ENCODE measurements around the gene ARHGEF10L.

The ARHGEF10L gene

DNA sequence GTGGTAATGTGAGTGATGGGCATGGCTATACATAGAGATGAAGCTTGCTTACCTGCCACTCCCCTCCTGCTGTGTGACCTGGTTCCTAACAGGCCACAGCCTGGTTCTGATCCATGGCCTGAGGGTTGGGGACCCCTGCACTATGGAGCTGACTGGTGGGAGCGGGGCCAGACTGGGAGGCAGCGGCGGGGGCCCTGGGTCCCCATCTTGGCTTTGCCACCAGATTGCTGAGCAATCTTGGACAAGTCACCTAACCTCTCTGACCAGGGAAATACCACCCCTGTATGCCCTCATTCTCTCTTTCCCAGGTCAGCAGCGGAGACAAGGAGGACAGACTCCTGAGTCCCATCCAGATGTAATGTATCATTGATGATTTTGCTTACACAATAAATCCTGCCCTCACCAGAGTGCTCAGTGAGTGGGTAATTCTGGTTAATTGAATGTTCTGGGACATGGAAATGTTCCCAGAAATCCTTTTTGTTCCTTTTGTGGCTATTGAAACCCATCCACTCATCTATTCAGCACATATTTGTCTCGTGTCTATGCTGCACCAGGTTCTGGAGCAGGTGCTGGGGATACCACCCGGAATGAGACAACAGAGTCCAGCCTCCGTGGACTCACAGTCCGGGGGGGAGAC lies 4.1 kb upstream of the ARHGEF10L start:
- POLR2A ChIA-PET: no interaction called here
- Histone ChIP-seq H3K4me1 (ENCODE audit: control insufficient read depth, insufficient read depth, low read length) (peaks cover 7% of the 10 kb centered on the region), H3K4me3 (ENCODE audit: low read depth, low read length) (no peak overlapping the region), H3K36me3 (ENCODE audit: control insufficient read depth in 2 of 2, insufficient read depth in 1 of 2, low read length in 2 of 2) (no peaks in the 10 kb centered on the region), H3K9me3 (ENCODE audit: control insufficient read depth, insufficient read depth, low read depth, low read length) (no peaks in the 10 kb centered on the region), H3K27ac (ENCODE audit: extremely low read depth, low read depth, low read length) (no peak overlapping the region; the same call in 1 of the 2 replicates)
- CTCF ChIA-PET: no interaction called here
- TF ChIP-seq ZNF792 (tag by site-specific recombination; IDR thresholded peaks at IDR 0.05): no peak
- no peak for TF ChIP-seq ZNF24 (tag by site-specific recombination; IDR thresholded peaks at IDR 0.05)
- no peak for TF ChIP-seq ZNF140 (tag by site-specific recombination; IDR thresholded peaks at IDR 0.05)
- TF ChIP-seq, protein P1, sequence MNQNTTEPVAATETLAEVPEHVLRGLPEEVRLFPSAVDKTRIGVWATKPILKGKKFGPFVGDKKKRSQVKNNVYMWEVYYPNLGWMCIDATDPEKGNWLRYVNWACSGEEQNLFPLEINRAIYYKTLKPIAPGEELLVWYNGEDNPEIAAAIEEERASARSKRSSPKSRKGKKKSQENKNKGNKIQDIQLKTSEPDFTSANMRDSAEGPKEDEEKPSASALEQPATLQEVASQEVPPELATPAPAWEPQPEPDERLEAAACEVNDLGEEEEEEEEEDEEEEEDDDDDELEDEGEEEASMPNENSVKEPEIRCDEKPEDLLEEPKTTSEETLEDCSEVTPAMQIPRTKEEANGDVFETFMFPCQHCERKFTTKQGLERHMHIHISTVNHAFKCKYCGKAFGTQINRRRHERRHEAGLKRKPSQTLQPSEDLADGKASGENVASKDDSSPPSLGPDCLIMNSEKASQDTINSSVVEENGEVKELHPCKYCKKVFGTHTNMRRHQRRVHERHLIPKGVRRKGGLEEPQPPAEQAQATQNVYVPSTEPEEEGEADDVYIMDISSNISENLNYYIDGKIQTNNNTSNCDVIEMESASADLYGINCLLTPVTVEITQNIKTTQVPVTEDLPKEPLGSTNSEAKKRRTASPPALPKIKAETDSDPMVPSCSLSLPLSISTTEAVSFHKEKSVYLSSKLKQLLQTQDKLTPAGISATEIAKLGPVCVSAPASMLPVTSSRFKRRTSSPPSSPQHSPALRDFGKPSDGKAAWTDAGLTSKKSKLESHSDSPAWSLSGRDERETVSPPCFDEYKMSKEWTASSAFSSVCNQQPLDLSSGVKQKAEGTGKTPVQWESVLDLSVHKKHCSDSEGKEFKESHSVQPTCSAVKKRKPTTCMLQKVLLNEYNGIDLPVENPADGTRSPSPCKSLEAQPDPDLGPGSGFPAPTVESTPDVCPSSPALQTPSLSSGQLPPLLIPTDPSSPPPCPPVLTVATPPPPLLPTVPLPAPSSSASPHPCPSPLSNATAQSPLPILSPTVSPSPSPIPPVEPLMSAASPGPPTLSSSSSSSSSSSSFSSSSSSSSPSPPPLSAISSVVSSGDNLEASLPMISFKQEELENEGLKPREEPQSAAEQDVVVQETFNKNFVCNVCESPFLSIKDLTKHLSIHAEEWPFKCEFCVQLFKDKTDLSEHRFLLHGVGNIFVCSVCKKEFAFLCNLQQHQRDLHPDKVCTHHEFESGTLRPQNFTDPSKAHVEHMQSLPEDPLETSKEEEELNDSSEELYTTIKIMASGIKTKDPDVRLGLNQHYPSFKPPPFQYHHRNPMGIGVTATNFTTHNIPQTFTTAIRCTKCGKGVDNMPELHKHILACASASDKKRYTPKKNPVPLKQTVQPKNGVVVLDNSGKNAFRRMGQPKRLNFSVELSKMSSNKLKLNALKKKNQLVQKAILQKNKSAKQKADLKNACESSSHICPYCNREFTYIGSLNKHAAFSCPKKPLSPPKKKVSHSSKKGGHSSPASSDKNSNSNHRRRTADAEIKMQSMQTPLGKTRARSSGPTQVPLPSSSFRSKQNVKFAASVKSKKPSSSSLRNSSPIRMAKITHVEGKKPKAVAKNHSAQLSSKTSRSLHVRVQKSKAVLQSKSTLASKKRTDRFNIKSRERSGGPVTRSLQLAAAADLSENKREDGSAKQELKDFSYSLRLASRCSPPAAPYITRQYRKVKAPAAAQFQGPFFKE (tag by site-specific recombination; IDR thresholded peaks at IDR 0.05; ENCODE audit: borderline replicate concordance): no peak
- 0 out of 2 replicates have a peak, but pooled peaks have one; percentile 57 for TF ChIP-seq ZNF768 (tag by site-specific recombination; IDR thresholded peaks at IDR 0.05)
- TF ChIP-seq ZNF664 (tag by site-specific recombination; IDR thresholded peaks at IDR 0.05): no peak
- no peak for TF ChIP-seq ZNF404 (tag by site-specific recombination; IDR thresholded peaks at IDR 0.05)

DNA sequence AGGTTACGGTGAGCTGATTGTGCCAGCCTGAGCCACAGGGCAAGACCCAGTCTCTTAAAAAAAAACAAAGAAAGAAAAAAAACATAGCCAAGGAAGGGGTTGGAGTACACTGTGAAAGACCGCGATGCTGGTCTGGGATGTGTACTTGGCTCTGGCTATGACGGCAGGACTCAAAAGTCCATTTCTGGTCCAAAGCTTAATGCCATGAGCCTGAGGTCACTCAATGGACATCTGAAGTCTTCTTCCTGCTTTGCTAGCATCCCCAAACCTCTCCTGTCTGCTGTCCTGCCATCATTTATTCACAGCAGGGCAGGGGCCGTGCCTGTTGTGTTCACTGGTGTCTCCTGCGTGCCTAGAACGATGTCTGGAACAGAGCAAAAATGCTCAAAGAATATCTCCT lies 1.5 kb upstream of the ARHGEF10L start:
- no peak overlapping the region for H3K4me3 ChIP-seq (ENCODE audit: low read depth, low read length)
- H3K36me3 ChIP-seq (ENCODE audit: control insufficient read depth in 2 of 2, insufficient read depth in 1 of 2, low read length in 2 of 2): no peaks in the 10 kb centered on the region
- ChIA-PET CTCF (interaction anchor here (1.0 to 3.1 kb wide), 5 partner anchors 33 to 68 kb away, joined by 3 to 18 read pairs (median 3); no protein-coding TSS in a partner anchor), POLR2A (interaction anchor here (0.6 to 1.3 kb wide), 7 partner anchors 13 to 320 kb away, joined by 3 to 8 read pairs (median 5); no protein-coding TSS in a partner anchor)
- H3K4me1 ChIP-seq (ENCODE audit: control insufficient read depth, insufficient read depth, low read length): peaks cover 9% of the 10 kb centered on the region
- H3K27ac ChIP-seq (ENCODE audit: extremely low read depth, low read depth, low read length): peak overlapping the region; percentile 54
- H3K9me3 ChIP-seq (ENCODE audit: control insufficient read depth, insufficient read depth, low read depth, low read length): no peaks in the 10 kb centered on the region
- no peak for TF ChIP-seq ZNF391 (tag by site-specific recombination; IDR thresholded peaks at IDR 0.05; ENCODE audit: borderline replicate concordance, low read depth)
- TF ChIP-seq, protein P2, sequence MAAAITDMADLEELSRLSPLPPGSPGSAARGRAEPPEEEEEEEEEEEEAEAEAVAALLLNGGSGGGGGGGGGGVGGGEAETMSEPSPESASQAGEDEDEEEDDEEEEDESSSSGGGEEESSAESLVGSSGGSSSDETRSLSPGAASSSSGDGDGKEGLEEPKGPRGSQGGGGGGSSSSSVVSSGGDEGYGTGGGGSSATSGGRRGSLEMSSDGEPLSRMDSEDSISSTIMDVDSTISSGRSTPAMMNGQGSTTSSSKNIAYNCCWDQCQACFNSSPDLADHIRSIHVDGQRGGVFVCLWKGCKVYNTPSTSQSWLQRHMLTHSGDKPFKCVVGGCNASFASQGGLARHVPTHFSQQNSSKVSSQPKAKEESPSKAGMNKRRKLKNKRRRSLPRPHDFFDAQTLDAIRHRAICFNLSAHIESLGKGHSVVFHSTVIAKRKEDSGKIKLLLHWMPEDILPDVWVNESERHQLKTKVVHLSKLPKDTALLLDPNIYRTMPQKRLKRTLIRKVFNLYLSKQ (tag by site-specific recombination; IDR thresholded peaks at IDR 0.05; ENCODE audit: borderline replicate concordance): no peak

DNA sequence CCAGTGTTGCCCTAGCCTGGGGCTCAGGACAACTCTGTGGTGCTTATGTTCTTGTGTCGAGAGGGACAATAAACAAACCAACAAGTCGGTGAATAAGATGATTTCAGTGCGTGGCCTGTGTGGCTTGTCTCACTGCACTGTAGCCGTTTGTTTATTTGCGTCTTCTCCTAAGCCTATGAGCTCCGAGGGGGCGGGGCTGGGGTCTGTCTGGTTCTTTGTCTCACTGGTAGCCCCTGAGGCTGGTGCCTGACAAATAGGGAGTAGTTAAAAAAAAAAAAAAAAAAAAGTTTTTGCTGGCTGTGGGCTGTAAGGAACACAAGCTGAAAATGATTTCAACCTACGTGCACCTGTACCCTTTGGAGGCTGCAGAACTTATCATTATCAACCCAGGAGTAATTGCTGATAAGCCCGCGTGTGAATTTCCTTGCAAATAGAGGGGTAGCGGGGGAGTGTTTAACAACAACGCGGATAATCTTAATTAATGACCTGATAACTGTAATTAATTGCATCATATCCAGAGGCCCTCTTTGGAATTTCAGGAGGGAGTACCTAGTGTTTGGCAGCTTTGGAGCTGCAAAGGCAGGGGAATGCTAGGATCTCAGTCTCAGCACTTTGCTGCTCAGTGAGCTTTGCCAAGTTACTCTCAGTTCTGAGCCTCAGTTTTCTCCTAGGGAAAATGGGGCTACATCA lies 925 bp upstream of the ARHGEF10L start:
- Histone ChIP-seq H3K4me1 (ENCODE audit: control insufficient read depth, insufficient read depth, low read length) (peaks cover 9% of the 10 kb centered on the region), H3K4me3 (ENCODE audit: low read depth, low read length) (no peak overlapping the region), H3K27ac (ENCODE audit: extremely low read depth, low read depth, low read length) (peak overlapping the region; percentile 87), H3K36me3 (ENCODE audit: control insufficient read depth in 2 of 2, insufficient read depth in 1 of 2, low read length in 2 of 2) (no peaks in the 10 kb centered on the region), H3K9me3 (ENCODE audit: control insufficient read depth, insufficient read depth, low read depth, low read length) (no peaks in the 10 kb centered on the region)
- ChIA-PET CTCF (interaction anchor here (1.0 to 3.1 kb wide), 4 partner anchors 33 to 68 kb away, joined by 3 to 18 read pairs (median 3); no protein-coding TSS in a partner anchor), POLR2A (interaction anchor here (0.6 to 1.3 kb wide), 10 partner anchors 12 to 320 kb away, joined by 3 to 8 read pairs (median 4); no protein-coding TSS in a partner anchor)
- no peak for TF ChIP-seq ZFP41 (tag by site-specific recombination; IDR thresholded peaks at IDR 0.05; ENCODE audit: borderline replicate concordance)
- TF ChIP-seq ZFHX2 (tag by site-specific recombination; conservative IDR thresholded peaks at IDR 0.05): peak; percentile 55
- TF ChIP-seq ZEB2 (tag by site-specific recombination; IDR thresholded peaks at IDR 0.05): 0 out of 2 replicates have a peak, but pooled peaks have one; percentile 15
- TF ChIP-seq, protein P3, sequence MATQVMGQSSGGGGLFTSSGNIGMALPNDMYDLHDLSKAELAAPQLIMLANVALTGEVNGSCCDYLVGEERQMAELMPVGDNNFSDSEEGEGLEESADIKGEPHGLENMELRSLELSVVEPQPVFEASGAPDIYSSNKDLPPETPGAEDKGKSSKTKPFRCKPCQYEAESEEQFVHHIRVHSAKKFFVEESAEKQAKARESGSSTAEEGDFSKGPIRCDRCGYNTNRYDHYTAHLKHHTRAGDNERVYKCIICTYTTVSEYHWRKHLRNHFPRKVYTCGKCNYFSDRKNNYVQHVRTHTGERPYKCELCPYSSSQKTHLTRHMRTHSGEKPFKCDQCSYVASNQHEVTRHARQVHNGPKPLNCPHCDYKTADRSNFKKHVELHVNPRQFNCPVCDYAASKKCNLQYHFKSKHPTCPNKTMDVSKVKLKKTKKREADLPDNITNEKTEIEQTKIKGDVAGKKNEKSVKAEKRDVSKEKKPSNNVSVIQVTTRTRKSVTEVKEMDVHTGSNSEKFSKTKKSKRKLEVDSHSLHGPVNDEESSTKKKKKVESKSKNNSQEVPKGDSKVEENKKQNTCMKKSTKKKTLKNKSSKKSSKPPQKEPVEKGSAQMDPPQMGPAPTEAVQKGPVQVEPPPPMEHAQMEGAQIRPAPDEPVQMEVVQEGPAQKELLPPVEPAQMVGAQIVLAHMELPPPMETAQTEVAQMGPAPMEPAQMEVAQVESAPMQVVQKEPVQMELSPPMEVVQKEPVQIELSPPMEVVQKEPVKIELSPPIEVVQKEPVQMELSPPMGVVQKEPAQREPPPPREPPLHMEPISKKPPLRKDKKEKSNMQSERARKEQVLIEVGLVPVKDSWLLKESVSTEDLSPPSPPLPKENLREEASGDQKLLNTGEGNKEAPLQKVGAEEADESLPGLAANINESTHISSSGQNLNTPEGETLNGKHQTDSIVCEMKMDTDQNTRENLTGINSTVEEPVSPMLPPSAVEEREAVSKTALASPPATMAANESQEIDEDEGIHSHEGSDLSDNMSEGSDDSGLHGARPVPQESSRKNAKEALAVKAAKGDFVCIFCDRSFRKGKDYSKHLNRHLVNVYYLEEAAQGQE (tag by site-specific recombination; IDR thresholded peaks at IDR 0.05): no peak
- TF ChIP-seq ZBTB48 (tag by site-specific recombination; IDR thresholded peaks at IDR 0.05): 0 out of 2 replicates have a peak, but pooled peaks have one; percentile 19
- TF ChIP-seq SCRT1 (tag by site-specific recombination; IDR thresholded peaks at IDR 0.05; ENCODE audit: borderline replicate concordance): peak; percentile 39; the same call in 1 of the 2 replicates
- no peak for TF ChIP-seq ZNF19 (tag by site-specific recombination; IDR thresholded peaks at IDR 0.05; ENCODE audit: low read depth)
- TF ChIP-seq KLF1 (tag by site-specific recombination; IDR thresholded peaks at IDR 0.05): no peak
- TF ChIP-seq ZNF785 (tag by site-specific recombination; IDR thresholded peaks at IDR 0.05): no peak
